NCI-H2081 (cell line): ENCODE measurements around the gene GBX1.
A peak's percentile ranks its signal among the peaks of the same experiment; 100 is the strongest.

ENCODE experiments used
- DNase-seq, 2 experiments: peaks; one replicate each; lab custom pipeline; 2025; lab: John Stamatoyannopoulos, UW

GBX1 gene

GRCh38 chr7:151173386-151174245 lies 6.1 kb upstream of the GBX1 start:
- DNase-seq: no peak

GRCh38 chr7:151172273-151173141 lies 5.0 kb upstream of the GBX1 start:
- DNase-seq: peak; percentile 44 to 74

GRCh38 chr7:151168787-151169162 lies 1.3 kb upstream of the GBX1 start:
- DNase-seq: no peak

GRCh38 chr7:151168003-151168786 lies 701 bp upstream of the GBX1 start:
- DNase-seq: peak; percentile 13 to 30

GRCh38 chr7:151166629-151167196 lies 781 bp downstream of the GBX1 start:
- DNase-seq: no peak

- DNase-seq: no peak
Observed at GRCh38 chr7:151161757-151162156, 5.7 kb downstream of the GBX1 start.

- no peak for DNase-seq
Observed at GRCh38 chr7:151157645-151158329, 9.7 kb downstream of the GBX1 start.

GRCh38 chr7:151152643-151153513 lies 14.6 kb downstream of the GBX1 start:
- no peak for DNase-seq

- DNase-seq: no peak
Observed at GRCh38 chr7:151150388-151150787, 17.1 kb downstream of the GBX1 start.

GRCh38 chr7:151148319-151149259 lies 18.9 kb downstream of the GBX1 start:
- no peak for DNase-seq

GRCh38 chr7:151146761-151147160 lies 20.7 kb downstream of the GBX1 start:
- DNase-seq: no peak

- no peak for DNase-seq
Observed at GRCh38 chr7:151144387-151144786, 23.1 kb downstream of the GBX1 start.

- no peak for DNase-seq
Observed at GRCh38 chr7:151143261-151144015, 24.1 kb downstream of the GBX1 start.

- DNase-seq: no peak
Observed at GRCh38 chr7:151142686-151143040, 24.8 kb downstream of the GBX1 start.

- no peak for DNase-seq
Observed at GRCh38 chr7:151141855-151142685, 25.4 kb downstream of the GBX1 start.

GRCh38 chr7:151141311-151141854 lies 26.1 kb downstream of the GBX1 start:
- DNase-seq: no peak

- DNase-seq: no peak
Observed at GRCh38 chr7:151140826-151141225, 26.7 kb downstream of the GBX1 start.
